H1 (cell line): ENCODE results near the gene NME3. TPM values are rescaled to one million over a fixed set of nuclear protein-coding genes. Genes with fewer than 3 reads are reported as not detected.
A peak's percentile ranks its signal among the peaks of the same experiment; 100 is the strongest.

Experiments used
- BACH1 ChIP-seq: IDR thresholded peaks from 2 replicates; pipeline ENCODE4 v1.6.1; 2012; ENCODE audit warnings: low read length, improper control_type of control experiment
- EGR1 ChIP-seq: IDR thresholded peaks from 2 replicates; pipeline ENCODE4 v1.6.1; 2011; ENCODE audit warnings: low read depth, low read length, borderline replicate concordance
- PHF8 ChIP-seq: fragments of 200-600 bp; sonication (generic); conservative IDR thresholded peaks from 2 replicates; pipeline ENCODE4 v1.7.1; 2012; ENCODE audit warnings: low read depth, mild to moderate bottlenecking, inconsistent platforms, low read length, moderate library complexity
- POU5F1 ChIP-seq: IDR thresholded peaks from 2 replicates; pipeline ENCODE4 v1.6.1; 2011; ENCODE audit warnings: low read depth, mild to moderate bottlenecking, low read length, moderate library complexity
- SP4 ChIP-seq: IDR thresholded peaks from 2 replicates; pipeline ENCODE4 v1.6.1; 2012; ENCODE audit warnings: low read length, inconsistent platforms
- ZNF274 ChIP-seq: IDR thresholded peaks from 2 replicates; pipeline ENCODE4 v1.7.0; 2012; ENCODE audit warnings: low read length, borderline replicate concordance; ENCODE audit errors: extremely low read depth
- polyA plus RNA-seq, 7 experiments: library from polyadenylated mRNA; depleted of rRNA in 3 of 7; stranded (reverse) in 5 of 7; unstranded in 2 of 7; fragments of >200 nt in 5 of 7; fragments of 200-250 nt in 2 of 7; gene quantifications; 1 replicate in 5 of 7; 2 replicates in 1 of 7; 4 replicates in 1 of 7; pipeline versions ENCODE4 v1.2.1 to v1.2.3, GENCODE V29; 2011 to 2013; ENCODE audit warnings: missing spikeins in 2 of 7, mixed read lengths in 2 of 7
- total RNA-seq: library from RNA; stranded (reverse); fragmentation: NEBNext Ultra II Directional; extraction: Animal tissue kit (Norgen Biotek cat#: 25700); gene quantifications from 2 replicates; pipeline ENCODE4 v1.2.1, GENCODE V29; 2021
- TF ChIP-seq, protein P1 (sequence below): fragments of 300-600 bp; sonication (generic); IDR thresholded peaks from 2 replicates; pipeline ENCODE4 v1.7.1; 2012; ENCODE audit warnings: low read length, moderate library complexity, mild to moderate bottlenecking, inconsistent platforms; ENCODE audit not compliant: insufficient replicate concordance
- TF ChIP-seq, protein P2 (sequence below): IDR thresholded peaks from 2 replicates; pipeline ENCODE4 v1.6.1; 2011; ENCODE audit warnings: low read depth, mild to moderate bottlenecking, low read length; ENCODE audit not compliant: insufficient read depth

The NME3 gene
- total and polyA plus RNA-seq, 2 of the 8 experiments (the other 6 are each of a cell fraction or from before 2014, with no cell fraction given) = 72.5 to 163 TPM

DNA sequence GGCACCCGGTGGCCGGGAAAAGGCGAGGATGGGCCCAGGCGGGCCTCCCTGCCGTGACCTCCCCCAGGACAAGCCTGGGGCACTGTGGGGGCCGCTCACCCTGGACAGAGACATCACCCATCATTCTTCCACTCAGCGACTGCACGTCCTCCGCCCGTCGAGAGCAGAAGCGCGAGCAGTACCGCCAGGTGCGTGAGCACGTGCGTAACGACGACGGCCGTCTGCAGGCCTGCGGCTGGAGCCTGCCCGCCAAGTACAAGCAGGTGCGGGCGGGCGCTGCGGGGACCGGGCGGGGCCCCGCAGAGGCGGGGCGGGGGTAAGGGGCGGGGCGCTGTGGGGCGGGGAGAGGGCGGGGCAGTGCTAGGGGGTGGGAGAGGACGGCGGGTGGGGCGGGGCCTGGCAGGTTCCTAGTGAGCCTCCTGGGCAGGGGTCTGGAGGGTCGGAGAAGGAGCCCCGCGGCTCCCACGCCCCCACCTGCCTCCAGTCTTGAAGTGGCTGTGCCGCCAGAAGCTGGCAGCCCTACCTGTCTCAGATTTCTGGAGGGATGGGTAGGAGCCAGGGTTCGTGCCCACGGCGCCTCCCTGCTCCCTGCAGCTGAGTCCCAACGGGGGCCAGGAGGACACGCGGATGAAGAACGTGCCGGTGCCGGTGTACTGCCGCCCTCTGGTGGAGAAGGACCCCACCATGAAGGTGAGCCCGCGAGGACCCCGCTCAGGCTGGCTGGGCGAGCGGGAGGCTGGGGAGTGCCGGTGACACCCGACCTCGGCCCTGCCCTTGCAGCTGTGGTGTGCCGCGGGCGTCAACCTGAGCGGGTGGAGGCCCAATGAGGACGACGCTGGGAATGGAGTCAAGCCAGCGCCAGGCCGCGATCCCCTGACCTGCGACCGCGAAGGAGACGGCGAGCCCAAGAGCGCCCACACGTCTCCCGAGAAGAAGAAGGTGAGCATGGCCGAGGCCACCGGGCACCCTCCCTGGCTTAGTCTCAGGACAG is 7.5 kb downstream of the NME3 start (continued):
- TF ChIP-seq, protein P1, sequence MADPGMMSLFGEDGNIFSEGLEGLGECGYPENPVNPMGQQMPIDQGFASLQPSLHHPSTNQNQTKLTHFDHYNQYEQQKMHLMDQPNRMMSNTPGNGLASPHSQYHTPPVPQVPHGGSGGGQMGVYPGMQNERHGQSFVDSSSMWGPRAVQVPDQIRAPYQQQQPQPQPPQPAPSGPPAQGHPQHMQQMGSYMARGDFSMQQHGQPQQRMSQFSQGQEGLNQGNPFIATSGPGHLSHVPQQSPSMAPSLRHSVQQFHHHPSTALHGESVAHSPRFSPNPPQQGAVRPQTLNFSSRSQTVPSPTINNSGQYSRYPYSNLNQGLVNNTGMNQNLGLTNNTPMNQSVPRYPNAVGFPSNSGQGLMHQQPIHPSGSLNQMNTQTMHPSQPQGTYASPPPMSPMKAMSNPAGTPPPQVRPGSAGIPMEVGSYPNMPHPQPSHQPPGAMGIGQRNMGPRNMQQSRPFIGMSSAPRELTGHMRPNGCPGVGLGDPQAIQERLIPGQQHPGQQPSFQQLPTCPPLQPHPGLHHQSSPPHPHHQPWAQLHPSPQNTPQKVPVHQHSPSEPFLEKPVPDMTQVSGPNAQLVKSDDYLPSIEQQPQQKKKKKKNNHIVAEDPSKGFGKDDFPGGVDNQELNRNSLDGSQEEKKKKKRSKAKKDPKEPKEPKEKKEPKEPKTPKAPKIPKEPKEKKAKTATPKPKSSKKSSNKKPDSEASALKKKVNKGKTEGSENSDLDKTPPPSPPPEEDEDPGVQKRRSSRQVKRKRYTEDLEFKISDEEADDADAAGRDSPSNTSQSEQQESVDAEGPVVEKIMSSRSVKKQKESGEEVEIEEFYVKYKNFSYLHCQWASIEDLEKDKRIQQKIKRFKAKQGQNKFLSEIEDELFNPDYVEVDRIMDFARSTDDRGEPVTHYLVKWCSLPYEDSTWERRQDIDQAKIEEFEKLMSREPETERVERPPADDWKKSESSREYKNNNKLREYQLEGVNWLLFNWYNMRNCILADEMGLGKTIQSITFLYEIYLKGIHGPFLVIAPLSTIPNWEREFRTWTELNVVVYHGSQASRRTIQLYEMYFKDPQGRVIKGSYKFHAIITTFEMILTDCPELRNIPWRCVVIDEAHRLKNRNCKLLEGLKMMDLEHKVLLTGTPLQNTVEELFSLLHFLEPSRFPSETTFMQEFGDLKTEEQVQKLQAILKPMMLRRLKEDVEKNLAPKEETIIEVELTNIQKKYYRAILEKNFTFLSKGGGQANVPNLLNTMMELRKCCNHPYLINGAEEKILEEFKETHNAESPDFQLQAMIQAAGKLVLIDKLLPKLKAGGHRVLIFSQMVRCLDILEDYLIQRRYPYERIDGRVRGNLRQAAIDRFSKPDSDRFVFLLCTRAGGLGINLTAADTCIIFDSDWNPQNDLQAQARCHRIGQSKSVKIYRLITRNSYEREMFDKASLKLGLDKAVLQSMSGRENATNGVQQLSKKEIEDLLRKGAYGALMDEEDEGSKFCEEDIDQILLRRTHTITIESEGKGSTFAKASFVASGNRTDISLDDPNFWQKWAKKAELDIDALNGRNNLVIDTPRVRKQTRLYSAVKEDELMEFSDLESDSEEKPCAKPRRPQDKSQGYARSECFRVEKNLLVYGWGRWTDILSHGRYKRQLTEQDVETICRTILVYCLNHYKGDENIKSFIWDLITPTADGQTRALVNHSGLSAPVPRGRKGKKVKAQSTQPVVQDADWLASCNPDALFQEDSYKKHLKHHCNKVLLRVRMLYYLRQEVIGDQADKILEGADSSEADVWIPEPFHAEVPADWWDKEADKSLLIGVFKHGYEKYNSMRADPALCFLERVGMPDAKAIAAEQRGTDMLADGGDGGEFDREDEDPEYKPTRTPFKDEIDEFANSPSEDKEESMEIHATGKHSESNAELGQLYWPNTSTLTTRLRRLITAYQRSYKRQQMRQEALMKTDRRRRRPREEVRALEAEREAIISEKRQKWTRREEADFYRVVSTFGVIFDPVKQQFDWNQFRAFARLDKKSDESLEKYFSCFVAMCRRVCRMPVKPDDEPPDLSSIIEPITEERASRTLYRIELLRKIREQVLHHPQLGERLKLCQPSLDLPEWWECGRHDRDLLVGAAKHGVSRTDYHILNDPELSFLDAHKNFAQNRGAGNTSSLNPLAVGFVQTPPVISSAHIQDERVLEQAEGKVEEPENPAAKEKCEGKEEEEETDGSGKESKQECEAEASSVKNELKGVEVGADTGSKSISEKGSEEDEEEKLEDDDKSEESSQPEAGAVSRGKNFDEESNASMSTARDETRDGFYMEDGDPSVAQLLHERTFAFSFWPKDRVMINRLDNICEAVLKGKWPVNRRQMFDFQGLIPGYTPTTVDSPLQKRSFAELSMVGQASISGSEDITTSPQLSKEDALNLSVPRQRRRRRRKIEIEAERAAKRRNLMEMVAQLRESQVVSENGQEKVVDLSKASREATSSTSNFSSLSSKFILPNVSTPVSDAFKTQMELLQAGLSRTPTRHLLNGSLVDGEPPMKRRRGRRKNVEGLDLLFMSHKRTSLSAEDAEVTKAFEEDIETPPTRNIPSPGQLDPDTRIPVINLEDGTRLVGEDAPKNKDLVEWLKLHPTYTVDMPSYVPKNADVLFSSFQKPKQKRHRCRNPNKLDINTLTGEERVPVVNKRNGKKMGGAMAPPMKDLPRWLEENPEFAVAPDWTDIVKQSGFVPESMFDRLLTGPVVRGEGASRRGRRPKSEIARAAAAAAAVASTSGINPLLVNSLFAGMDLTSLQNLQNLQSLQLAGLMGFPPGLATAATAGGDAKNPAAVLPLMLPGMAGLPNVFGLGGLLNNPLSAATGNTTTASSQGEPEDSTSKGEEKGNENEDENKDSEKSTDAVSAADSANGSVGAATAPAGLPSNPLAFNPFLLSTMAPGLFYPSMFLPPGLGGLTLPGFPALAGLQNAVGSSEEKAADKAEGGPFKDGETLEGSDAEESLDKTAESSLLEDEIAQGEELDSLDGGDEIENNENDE = no peak
- TF ChIP-seq, protein P2, sequence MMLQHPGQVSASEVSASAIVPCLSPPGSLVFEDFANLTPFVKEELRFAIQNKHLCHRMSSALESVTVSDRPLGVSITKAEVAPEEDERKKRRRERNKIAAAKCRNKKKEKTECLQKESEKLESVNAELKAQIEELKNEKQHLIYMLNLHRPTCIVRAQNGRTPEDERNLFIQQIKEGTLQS = no peak
- no peak for TF ChIP-seq POU5F1
- no peak for TF ChIP-seq ZNF274
- TF ChIP-seq PHF8 = no peak
- no peak for TF ChIP-seq EGR1
- TF ChIP-seq SP4 = no peak
- 0 out of 2 replicates have a peak, but pooled peaks have one; percentile 51 for TF ChIP-seq BACH1
